GM19099 (cell line): ENCODE measurements around the gene LRRC14B.

Experiments
- POLR2A ChIP-seq: IDR thresholded peaks from 3 replicates; pipeline ENCODE4 v1.6.1; 2011; ENCODE audit warnings: low read depth; ENCODE audit not compliant: insufficient read length; ENCODE audit errors: extremely low read depth

Gene LRRC14B

DNA sequence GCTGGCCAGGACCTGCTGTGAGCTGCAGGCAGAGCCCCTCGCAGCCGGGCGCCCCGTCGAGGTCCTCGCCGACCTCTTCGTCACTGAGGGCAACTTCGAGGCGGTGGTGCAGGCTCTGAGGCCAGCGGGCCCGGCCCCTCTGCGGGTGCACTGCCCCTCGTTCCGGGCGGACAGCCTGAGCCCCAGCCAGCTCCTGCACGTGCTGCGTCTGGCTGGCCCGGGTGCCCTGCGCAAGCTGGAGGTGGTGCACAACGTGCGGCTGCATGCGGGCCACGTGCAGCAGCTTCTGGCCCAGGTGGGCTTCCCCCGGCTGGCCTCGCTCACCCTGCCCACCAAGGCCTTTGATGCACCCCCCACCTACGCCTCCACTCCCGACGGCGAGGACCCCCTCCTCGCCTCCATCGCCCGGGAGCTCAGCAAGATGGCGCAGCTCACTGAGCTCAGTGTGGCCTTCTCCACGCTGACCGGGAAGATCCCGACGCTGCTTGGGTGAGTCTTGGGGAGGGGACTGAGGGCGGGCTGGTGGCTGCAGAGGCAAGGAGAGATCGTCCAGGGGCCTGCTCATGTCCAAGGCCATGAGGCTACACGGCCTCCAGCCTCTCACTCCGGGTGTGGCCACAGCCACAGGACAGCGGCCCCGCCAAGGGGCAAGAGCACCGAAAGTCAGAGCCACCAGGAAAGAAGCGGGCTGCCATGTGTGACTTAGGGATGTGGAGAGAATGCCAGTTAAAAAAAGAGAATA, 825 bp downstream of the LRRC14B start:
- no peak for TF ChIP-seq POLR2A

DNA sequence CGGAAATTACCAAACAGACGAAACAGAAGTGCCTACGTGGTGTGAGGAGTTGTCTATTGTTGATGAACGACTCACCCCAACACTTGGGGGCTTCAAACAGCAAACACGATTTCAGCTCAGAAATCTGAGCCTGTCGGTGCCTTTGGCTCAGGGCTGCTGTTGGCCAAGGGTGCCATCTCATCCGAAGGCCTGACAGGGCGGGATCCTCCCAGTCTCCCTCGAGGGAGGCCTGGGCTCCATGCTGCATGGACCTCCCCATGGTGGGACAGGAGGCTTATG, 1.3 kb downstream of the LRRC14B start:
- TF ChIP-seq POLR2A = no peak

DNA sequence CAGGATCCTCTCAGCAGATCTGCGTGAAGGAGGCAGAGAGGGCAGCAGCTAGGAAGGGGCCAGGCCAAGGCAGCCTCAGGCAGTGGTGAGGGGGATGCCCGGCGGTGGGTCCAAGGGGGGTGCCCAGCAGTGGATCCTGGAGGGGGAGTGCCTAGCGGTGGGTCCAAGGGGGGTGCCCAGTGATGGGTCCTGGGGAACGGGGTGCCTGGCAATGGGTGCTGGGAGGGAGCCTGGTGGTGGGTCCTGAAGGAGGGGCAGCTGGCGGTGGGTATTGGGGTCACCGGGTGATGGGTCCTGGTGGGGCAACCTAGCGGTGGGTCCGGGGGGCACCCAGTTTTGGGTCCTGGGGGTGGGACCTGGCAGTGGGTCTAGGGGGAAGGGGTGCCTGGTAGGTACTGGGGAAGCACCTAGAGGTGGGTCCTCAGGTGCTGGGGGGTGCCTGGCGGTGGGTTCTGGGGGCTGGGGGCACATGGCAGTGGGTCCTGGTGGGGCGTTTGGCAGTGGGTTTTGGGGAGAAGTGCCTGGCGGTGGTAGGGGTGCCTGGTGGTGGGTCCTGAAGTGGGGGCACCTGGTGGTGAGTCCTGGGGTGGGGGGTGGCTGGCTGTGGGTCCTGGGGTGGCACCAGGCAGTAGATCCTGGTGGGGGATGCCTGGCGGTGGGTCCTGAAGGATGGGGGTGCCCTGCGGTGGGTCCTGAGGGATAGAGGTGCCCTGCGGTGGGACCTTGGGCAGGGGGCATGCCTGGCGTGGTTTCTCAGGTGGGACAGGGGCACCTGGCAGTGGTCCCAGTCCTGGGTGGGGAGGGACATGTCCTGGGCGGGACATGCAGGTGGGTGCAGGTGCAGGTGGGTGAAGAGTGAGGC, 1.9 kb downstream of the LRRC14B start:
- no peak for TF ChIP-seq POLR2A

DNA sequence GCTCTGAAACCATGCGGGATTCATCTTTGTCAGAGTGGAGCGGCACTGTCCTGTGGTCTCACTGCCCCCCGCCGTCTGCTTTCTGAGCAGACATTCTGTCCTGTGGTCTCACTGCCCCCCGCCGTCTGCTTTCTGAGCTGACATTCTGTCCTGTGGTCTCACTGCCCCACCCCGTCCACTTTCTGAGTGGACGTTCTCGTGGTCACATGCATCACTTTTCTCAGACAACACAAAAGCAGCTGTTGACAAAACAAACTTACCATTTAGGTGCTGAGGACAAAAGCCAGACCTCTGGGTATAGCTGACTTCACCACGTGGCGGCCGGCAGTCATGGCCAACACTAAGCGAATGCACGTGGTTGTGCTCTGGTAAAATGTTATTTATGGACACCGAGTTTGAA, 2.8 kb downstream of the LRRC14B start:
- TF ChIP-seq POLR2A = no peak

DNA sequence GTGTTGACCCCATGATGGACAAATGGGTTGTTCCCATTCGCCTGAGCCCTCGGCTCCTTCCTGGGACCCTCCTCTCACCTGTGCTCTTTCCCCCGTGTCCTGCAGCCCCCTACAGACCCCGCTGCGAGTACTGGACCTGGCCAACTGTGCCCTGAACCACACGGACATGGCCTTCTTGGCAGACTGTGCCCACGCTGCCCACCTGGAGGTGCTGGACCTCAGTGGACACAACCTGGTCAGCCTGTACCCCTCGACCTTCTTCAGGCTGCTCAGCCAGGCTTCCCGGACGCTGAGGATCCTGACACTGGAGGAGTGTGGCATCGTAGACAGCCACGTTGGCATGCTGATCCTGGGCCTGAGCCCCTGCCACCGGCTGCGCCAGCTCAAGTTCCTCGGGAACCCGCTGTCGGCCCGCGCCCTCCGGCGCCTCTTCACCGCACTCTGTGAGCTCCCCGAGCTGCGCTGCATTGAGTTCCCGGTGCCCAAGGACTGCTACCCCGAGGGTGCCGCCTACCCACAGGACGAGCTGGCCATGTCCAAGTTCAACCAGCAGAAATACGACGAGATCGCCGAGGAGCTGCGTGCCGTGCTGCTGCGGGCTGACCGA, 3.4 kb downstream of the LRRC14B start:
- no peak for TF ChIP-seq POLR2A

DNA sequence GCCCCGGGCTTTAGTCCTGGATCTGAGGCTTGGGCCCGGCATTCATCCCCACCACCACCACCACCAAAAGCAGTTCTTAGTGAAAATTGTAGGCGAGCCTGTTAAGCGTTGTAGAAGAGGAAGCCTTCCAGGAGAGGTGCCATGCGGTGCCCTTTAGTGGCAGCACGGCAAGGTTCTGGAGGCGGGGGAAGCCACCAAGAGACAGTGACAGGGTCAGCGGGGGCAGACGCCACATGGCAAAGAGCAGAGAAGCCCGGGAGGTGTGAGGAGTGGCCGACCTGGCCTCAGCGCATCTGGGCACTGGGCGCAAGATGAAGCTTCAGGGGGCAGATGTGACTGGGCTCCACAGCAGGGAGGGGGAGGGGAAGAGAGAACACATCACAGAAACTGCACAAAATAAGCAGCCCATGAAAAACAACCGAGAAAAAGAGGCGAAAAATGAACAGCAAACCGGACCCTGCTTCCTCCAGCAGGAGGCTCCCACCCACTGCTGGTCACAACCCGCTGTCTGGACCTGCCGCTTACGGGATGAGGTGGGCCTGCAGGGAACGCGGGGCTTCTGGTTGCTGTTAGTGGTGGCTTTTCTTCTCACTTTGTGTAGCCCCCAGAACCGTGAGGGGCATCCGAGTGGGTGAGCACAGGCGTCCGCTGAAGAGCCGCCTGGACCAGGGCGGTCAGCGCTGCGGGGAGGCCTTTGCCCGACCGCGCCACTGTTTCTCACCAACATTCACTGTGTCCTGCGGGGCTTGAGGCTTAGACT, 4.3 kb downstream of the LRRC14B start:
- no peak for TF ChIP-seq POLR2A

DNA sequence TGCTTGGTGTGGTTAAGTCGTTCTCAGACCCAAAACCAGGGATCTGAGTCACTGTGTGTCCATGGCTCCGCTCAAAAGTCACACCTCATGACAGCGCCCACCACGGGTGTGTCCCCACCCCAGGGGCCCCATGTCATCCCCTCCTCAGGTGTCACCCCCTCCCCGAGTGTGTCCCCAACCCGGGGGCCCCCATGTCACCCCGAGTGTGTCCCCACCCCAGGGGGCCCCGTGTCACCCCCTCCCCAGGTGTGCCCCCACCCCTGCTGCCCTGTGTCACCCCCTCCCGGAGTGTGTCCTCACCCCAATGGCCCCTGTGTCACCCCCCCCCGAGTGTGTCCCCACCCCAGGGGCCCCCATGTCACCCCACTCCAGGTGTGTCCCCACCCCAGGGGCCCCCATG, 5.1 kb downstream of the LRRC14B start:
- no peak for TF ChIP-seq POLR2A

DNA sequence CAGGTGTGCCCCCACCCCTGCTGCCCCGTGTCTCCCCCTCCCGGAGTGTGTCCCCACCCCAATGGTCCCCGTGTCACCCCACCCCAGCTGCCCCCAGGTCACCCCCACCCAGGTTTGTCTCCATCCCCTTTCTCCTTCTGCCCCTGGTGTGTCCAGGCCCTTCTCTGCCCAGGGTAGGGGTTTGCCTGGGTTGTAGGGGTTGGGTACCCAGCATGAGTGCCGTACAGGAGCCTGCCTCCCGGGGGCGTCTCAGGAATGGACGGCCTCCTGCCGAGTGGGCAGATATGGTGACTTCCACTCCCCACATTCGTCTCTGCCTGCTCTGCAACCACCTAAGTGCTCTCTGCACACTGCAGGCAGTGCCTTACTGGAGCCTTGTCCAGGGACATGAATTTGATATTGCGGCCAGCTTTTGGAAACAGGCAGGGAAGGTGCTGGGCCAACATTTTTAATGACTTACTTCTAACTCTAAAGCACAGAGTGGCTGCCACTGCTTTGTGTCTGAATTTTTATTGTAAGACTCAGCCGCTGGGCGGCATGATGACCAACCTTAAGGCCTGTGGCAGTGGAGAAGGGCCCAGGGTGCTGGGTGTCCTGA, 6.7 kb downstream of the LRRC14B start:
- TF ChIP-seq POLR2A = no peak

DNA sequence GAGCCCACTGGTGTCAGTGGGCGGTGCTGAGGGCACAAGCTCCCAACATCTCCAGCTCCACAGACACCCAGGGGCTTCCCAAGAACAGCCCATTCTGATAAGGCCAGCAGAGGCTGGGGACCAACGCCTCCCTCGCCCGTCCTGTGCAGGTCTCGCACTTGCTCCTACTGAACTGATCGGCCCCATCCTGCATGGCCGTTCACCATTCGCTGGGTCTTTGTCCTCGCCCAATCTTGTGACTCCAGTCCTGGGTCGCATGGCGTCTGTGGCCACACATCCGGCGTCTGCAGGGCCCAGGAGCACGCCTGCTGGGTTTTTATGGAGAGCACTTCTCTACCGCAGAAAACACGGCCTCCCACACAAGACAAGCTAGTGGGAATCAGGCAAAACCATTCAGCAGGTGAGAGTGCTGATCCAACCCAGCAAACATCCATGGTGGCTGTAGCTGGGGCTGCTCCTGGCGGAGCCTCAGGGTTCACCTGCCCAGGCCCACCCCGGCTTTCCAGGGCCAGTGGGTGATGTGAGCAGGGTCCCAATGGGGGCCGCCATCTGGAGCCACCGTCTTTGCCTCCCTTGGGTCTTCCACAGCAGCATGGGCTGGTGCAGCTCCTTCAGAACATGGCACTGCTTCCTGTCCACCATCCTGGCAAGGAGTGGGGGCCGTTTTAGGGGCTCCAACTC, 7.4 kb downstream of the LRRC14B start:
- no peak for TF ChIP-seq POLR2A

DNA sequence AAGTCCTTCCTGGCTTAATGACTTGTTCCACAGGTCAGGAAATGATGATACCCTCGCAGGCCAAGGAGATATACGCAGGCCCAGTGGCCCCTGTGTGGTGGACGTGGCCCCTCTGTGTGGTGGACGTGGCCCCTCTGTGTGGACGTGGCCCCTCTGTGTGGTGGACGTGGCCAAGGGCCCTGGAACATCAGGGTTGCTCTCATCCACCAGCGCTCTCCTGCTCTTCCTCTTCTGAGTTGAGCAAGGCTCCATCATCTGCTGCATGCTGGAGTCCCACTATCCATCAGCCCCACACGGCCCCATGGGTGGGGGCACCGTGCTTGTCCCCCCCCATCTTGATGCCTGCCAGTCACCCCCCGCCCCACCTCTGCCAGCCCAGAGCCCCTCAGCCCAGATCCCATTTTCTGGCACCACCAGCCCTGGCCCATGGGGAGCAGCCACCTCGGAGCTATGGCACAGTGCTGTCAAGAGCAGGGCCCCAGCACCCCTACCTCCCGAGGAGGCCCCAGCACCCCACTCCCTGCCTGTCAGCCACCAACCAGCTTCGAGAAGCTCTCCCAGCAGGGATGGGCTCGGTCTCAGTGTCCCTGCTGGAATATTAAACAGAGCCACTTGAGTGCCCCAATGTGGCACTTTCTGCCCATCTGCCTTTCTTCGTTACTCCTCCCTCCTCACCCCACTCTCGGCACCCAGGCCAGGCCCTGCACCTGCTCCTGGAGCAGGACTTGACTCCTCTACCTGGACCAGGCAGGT, 8.1 kb downstream of the LRRC14B start:
- TF ChIP-seq POLR2A = no peak

DNA sequence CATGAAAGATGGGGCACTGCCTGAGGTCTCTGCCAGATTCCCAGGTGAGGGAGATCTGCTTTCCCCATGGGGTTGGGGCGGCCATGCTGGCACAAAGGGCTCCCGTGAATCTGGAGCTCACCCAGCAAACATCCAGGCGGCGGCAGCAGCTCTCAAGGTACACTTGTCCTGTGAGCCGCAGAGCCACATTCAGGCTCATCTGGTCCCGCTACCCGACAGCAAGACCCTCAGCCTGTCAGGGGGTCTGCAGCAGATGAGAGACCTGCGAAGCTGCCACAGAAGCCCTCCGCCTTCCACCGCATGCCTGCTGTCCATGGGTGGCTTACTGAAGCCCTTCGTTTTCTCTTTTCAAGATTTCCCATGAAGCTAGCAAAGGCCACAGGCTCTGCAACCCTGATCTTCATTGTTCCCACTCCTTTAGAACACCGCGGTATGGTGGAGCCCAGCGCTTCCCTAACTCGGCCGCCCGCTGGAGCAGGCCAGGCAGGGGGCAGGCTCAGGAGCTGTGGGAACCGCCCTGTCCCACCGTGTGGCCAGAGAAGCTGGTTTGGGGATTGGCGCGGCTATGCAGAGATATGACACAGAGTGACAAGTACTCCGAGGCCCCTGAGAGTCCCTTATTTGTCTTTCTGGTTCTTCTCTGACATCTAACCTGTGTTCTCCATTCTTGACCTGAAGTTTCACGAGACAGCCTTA, 8.8 kb downstream of the LRRC14B start:
- TF ChIP-seq POLR2A = no peak

DNA sequence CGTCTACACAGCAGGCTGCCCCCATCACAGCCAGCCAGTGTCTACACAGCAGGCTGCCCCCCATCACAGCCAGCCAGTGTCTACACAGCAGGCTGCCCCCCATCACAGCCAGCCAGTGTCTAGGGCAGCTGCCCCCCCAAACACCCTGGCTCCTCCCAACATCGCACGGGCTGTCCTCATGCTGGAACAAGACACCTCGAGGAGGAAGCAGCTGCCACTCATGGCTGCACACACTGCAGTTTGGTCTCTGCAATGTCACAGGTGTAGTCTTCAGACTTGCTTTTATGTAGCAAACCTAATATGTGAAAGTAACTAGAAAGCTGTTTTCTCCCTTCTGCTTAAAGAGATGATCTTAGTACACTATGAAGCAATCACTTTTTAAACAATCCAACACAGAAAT, 9.7 kb downstream of the LRRC14B start:
- TF ChIP-seq POLR2A = no peak

DNA sequence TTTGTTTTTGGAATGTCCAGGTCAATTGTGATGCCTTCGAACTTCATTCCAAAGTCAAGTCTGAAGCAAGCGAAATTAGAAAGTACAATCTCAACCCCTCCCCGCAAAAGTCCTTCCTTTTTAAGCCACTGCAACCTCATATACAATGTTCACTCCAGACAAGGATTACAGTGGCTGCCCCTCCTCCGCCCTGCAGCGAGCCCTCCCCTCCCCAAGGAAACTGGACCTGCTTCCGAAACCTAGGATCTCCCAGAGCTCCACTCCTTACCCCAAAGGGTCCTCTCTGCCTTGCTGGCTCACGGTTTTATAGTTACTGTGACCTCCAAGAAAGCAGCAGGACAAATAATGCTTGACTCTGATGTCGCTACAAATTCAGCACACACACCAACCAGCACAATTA, 10.4 kb downstream of the LRRC14B start:
- TF ChIP-seq POLR2A = no peak

DNA sequence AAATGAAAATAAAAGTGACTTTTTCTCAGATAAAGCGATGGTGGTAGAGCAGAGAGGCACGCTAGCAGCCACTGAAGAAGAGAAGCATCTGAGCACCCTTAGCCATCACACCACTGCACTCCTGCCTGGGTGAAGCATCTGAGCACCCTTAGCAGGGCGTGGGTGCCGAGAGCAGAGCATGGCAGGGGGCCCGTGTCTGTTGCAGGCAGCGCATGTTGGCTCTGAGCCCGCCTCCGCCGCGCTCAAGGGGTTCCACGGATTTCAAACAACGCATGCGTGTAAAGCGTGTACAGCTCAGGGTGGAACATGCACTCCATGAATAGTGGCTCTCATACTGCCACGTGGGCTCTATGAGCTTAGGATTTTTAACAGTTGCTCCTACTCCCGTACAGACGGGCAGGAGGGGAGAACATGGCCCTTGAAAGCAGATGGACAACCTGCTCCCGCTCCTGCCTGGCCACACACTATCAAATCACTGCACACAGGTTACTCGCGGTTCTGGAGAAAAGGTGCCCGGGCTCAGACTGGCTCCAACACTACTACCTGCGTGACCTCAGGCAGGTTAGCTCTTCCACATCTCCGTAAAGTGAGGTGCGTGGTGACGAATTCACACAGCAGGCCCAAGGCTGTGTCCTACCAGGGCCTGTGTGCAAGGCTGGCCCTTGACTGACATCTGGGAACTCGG, 12.1 kb downstream of the LRRC14B start:
- no peak for TF ChIP-seq POLR2A
